ENCODE data around the gene R3HDM2.

- no peak for TF ChIP-seq POLR2A (IDR thresholded peaks at IDR 0.05)
- TF ChIP-seq, protein P1, sequence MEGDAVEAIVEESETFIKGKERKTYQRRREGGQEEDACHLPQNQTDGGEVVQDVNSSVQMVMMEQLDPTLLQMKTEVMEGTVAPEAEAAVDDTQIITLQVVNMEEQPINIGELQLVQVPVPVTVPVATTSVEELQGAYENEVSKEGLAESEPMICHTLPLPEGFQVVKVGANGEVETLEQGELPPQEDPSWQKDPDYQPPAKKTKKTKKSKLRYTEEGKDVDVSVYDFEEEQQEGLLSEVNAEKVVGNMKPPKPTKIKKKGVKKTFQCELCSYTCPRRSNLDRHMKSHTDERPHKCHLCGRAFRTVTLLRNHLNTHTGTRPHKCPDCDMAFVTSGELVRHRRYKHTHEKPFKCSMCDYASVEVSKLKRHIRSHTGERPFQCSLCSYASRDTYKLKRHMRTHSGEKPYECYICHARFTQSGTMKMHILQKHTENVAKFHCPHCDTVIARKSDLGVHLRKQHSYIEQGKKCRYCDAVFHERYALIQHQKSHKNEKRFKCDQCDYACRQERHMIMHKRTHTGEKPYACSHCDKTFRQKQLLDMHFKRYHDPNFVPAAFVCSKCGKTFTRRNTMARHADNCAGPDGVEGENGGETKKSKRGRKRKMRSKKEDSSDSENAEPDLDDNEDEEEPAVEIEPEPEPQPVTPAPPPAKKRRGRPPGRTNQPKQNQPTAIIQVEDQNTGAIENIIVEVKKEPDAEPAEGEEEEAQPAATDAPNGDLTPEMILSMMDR (IDR thresholded peaks at IDR 0.05), result no peak
Observed at GRCh38 chr12:57272337-57273151, 158.3 kb downstream of the R3HDM2 start.

All from breast epithelium (tissue), 3 donors.